H9 (cell line): ENCODE results near the gene KIF9. TPM values are rescaled to one million over a fixed set of nuclear protein-coding genes. Genes with fewer than 3 reads are reported as not detected.

Source experiments
- DNase-seq: peaks from one replicate; pipeline ENCODE4 v3.0.0-alpha.2; 2017
- H2AFZ ChIP-seq: one replicate; pipeline ENCODE4 v1.6.1; 2013; ENCODE audit warnings: mild to moderate bottlenecking, low read length, control low read depth, moderate library complexity
- H2AK5ac ChIP-seq: 2 replicates; pipeline ENCODE4 v1.6.1; 2013; ENCODE audit warnings: low read length, control low read depth, mixed read lengths; ENCODE audit not compliant: insufficient read length
- H2BK120ac ChIP-seq: one replicate; pipeline ENCODE4 v1.6.1; 2013; ENCODE audit warnings: low read depth, mild to moderate bottlenecking, low read length, control low read depth, inconsistent platforms; ENCODE audit not compliant: poor library complexity, severe bottlenecking
- H2BK12ac ChIP-seq: 2 replicates; pipeline ENCODE4 v1.6.1; 2013; ENCODE audit warnings: low read length, control low read depth, mixed read lengths, low read depth; ENCODE audit not compliant: insufficient read length
- H2BK15ac ChIP-seq: 2 replicates; pipeline ENCODE4 v1.6.1; 2013; ENCODE audit warnings: low read depth, low read length, control low read depth
- H2BK20ac ChIP-seq: one replicate; pipeline ENCODE4 v1.6.1; 2013; ENCODE audit warnings: low read depth, mild to moderate bottlenecking, low read length, control low read depth, inconsistent platforms; ENCODE audit not compliant: poor library complexity, severe bottlenecking
- H2BK5ac ChIP-seq: 2 replicates; pipeline ENCODE4 v1.6.1; 2013; ENCODE audit warnings: low read length, control low read depth, mixed read lengths; ENCODE audit not compliant: insufficient read length
- H3K14ac ChIP-seq: 2 replicates; pipeline ENCODE4 v1.6.1; 2013; ENCODE audit warnings: low read length, control low read depth; ENCODE audit not compliant: insufficient read depth
- H3K18ac ChIP-seq: 2 replicates; pipeline ENCODE4 v1.6.1; 2013; ENCODE audit warnings: low read depth, mild to moderate bottlenecking, mixed read lengths, low read length, control low read depth; ENCODE audit not compliant: insufficient read length
- H3K23ac ChIP-seq: 2 replicates; pipeline ENCODE4 v1.6.1; 2013; ENCODE audit warnings: low read length, control low read depth, mixed read lengths, low read depth; ENCODE audit not compliant: insufficient read length
- H3K23me2 ChIP-seq: 2 replicates; pipeline ENCODE4 v1.6.1; 2013; ENCODE audit warnings: low read depth, mild to moderate bottlenecking, mixed read lengths, low read length, control low read depth; ENCODE audit not compliant: insufficient read length, poor library complexity, severe bottlenecking
- H3K27ac ChIP-seq: 2 replicates; pipeline ENCODE4 v1.5.1; 2013; ENCODE audit warnings: low read length, control low read depth, mixed read lengths, low read depth; ENCODE audit not compliant: insufficient read length
- H3K27me3 ChIP-seq: 2 replicates; pipeline ENCODE4 v1.6.1; 2013; ENCODE audit warnings: low read length, control low read depth, inconsistent platforms; ENCODE audit not compliant: insufficient read depth
- H3K4ac ChIP-seq: 2 replicates; pipeline ENCODE4 v1.6.1; 2013; ENCODE audit warnings: low read depth, mild to moderate bottlenecking, control low read depth, inconsistent platforms, low read length, moderate library complexity
- H3K4me1 ChIP-seq: 2 replicates; pipeline ENCODE4 v1.6.1; 2013; ENCODE audit warnings: low read length, control low read depth, inconsistent platforms; ENCODE audit not compliant: insufficient read depth
- H3K4me2 ChIP-seq: 2 replicates; pipeline ENCODE4 v1.6.1; 2013; ENCODE audit warnings: low read length, control low read depth, mixed read lengths; ENCODE audit not compliant: insufficient read length, insufficient read depth
- H3K56ac ChIP-seq: 2 replicates; pipeline ENCODE4 v1.6.1; 2013; ENCODE audit warnings: low read depth, mild to moderate bottlenecking, mixed read lengths, low read length, control low read depth; ENCODE audit not compliant: insufficient read length
- H3K79me1 ChIP-seq: 2 replicates; pipeline ENCODE4 v1.6.1; 2013; ENCODE audit warnings: low read depth, mild to moderate bottlenecking, moderate library complexity, low read length, control low read depth, inconsistent platforms; ENCODE audit not compliant: insufficient read depth, poor library complexity, severe bottlenecking
- H3K79me2 ChIP-seq: 2 replicates; pipeline ENCODE4 v1.6.1; 2013; ENCODE audit warnings: low read length, control low read depth, inconsistent platforms; ENCODE audit not compliant: insufficient read depth
- H3K9ac ChIP-seq: 2 replicates; pipeline ENCODE4 v1.6.1; 2013; ENCODE audit warnings: low read length, control low read depth, mixed read lengths; ENCODE audit not compliant: insufficient read length; ENCODE audit errors: extremely low read depth
- H3K9me3 ChIP-seq: one replicate; pipeline ENCODE4 v1.6.1; 2013; ENCODE audit warnings: low read depth, low read length, inconsistent platforms; ENCODE audit not compliant: control insufficient read depth
- H3T11ph ChIP-seq: one replicate; pipeline ENCODE4 v1.6.1; 2013; ENCODE audit warnings: mild to moderate bottlenecking, low read length, control low read depth, inconsistent platforms
- H4K20me1 ChIP-seq: one replicate; pipeline ENCODE4 v1.6.1; 2013; ENCODE audit not compliant: control insufficient read depth, insufficient read length, insufficient read depth
- H4K5ac ChIP-seq: 2 replicates; pipeline ENCODE4 v1.6.1; 2013; ENCODE audit warnings: low read depth, mild to moderate bottlenecking, mixed read lengths, low read length, control low read depth; ENCODE audit not compliant: insufficient read length
- H4K8ac ChIP-seq: replicated peaks from 2 replicates; pipeline ENCODE4 v1.6.1; 2013; ENCODE audit warnings: low read length, control low read depth, mixed read lengths, low read depth; ENCODE audit not compliant: insufficient read length
- H4K91ac ChIP-seq: 2 replicates; pipeline ENCODE4 v1.6.1; 2013; ENCODE audit warnings: low read depth, mild to moderate bottlenecking, moderate library complexity, mixed read lengths, low read length, control low read depth; ENCODE audit not compliant: insufficient read length
- H3K27ac Mint-ChIP-seq, 3 experiments: 2 replicates in 2 of 3; 3 replicates in 1 of 3; pipeline ENCODE4 v1.8.0; 2020 to 2021; ENCODE audit warnings: mixed read lengths in 3 of 3, mild to moderate bottlenecking in 1 of 3, moderate library complexity in 1 of 3
- H3K27me3 Mint-ChIP-seq: 2 replicates; pipeline ENCODE4 v1.8.0; 2021; ENCODE audit warnings: low read depth, mild to moderate bottlenecking, moderate library complexity, mixed read lengths
- H3K36me3 Mint-ChIP-seq, 3 experiments: 2 replicates in 2 of 3; 3 replicates in 1 of 3; pipeline ENCODE4 v1.8.0; 2020 to 2021; ENCODE audit warnings: low read depth in 3 of 3, mixed read lengths in 3 of 3; ENCODE audit not compliant: insufficient read depth in 1 of 3
- H3K4me1 Mint-ChIP-seq, 2 experiments: 2 replicates each; pipeline ENCODE4 v1.8.0; 2020; ENCODE audit warnings: mixed read lengths in 2 of 2
- H3K4me3 Mint-ChIP-seq, 2 experiments: 2 replicates in 1 of 2; 3 replicates in 1 of 2; pipeline ENCODE4 v1.8.0; 2020 to 2021; ENCODE audit warnings: mild to moderate bottlenecking in 2 of 2, mixed read lengths in 2 of 2, moderate library complexity in 1 of 2
- H3K9me3 Mint-ChIP-seq, 2 experiments: 2 replicates in 1 of 2; 3 replicates in 1 of 2; pipeline ENCODE4 v1.8.0; 2020; ENCODE audit warnings: mild to moderate bottlenecking in 2 of 2, mixed read lengths in 2 of 2, moderate library complexity in 1 of 2
- WGBS: extraction: QIAGEN DNeasy Blood & Tissue Kit; methylation state at CpG from one replicate; pipeline ENCODE4 v1.1.7; 2013; ENCODE audit warnings: missing lambda C conversion rate, low lambda C conversion rate, mixed read lengths; ENCODE audit not compliant: insufficient read length; ENCODE audit errors: extremely low coverage; 5-methylcytosine and 5-hydroxymethylcytosine counted together
- total RNA-seq: library from RNA; stranded (reverse); gene quantifications from 2 replicates; pipeline ENCODE4 v1.2.1, GENCODE V29; 2021
- TF ChIP-seq, protein P1 (sequence below): fragments of 200-600 bp; sonication (generic); conservative IDR thresholded peaks from 3 replicates; pipeline ENCODE4 v1.8.0; 2021; ENCODE audit warnings: antibody characterized with exemption, mild to moderate bottlenecking

KIF9 gene
- total RNA-seq, 1 experiment from 2014 or later = 8.4 TPM

DNA sequence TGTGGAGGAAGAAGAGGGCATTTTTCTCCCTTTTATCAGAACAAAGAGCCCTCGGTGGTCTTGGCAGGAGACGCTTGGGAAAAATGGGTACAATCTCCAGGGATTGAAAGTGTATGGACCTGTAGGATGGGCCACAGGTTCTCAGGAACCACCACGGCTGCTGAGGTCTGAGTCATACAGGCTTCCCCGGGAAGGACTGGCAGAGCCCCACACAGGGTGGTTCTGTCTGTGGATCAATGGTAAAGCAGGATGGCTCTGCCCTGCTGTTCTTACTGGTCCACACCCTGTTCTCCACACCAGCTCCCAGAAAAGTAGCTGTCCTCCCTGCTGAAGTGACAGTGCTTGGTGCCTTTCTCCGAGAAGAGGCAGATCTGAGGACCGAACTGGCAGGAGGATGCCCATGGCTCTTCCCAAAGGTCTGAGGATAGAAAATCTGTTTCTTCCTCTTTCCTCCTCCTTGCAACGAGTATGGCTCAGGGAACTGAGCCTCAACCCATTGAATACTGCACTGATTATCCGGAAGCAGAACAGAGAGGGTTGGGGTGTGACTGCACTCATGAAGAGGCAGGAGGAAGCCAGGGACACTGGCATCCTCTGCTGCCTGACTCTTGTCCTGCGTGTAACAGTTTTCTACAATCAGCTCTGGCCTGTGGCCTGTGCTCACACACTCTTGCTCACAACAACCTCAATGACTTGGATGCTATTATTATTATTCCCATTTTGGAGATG lies 39.0 kb downstream of the KIF9 start:
- Histone ChIP-seq H2BK120ac (no peak overlapping the region), H3K4me1 (no peaks in the 10 kb centered on the region), H3K9me3 (no peaks in the 10 kb centered on the region), H3K27ac (no peak overlapping the region), H2AFZ (no peak overlapping the region), H3K14ac (no peak overlapping the region), H4K8ac (no peak overlapping the region), H2BK5ac (no peak overlapping the region), H4K5ac (no peak overlapping the region), H3K23ac (no peak overlapping the region), H3K18ac (no peak overlapping the region), H4K20me1 (no peaks in the 10 kb centered on the region), H3K9ac (no peak overlapping the region), H3K4me2 (no peak overlapping the region), H3K79me2 (no peaks in the 10 kb centered on the region), H3K23me2 (no peaks in the 10 kb centered on the region), H2BK20ac (no peak overlapping the region), H4K91ac (no peak overlapping the region), H2AK5ac (no peak overlapping the region), H3K79me1 (no peaks in the 10 kb centered on the region), H3K4ac (no peak overlapping the region), H3T11ph (no peak overlapping the region), H3K27me3 (no peaks in the 10 kb centered on the region), H3K56ac (no peak overlapping the region), H2BK15ac (no peak overlapping the region), H2BK12ac (no peak overlapping the region)
- Mint-ChIP-seq H3K4me1 (no peaks in the 10 kb centered on the region), H3K9me3 (no peaks in the 10 kb centered on the region), H3K27me3 (no peaks in the 10 kb centered on the region; the same call in 1 of the 2 replicates), H3K36me3 (no peaks in the 10 kb centered on the region), H3K4me3 (no peak overlapping the region), H3K27ac (no peak overlapping the region; a peak in 1 of 7 replicates)
- TF ChIP-seq, protein P1, sequence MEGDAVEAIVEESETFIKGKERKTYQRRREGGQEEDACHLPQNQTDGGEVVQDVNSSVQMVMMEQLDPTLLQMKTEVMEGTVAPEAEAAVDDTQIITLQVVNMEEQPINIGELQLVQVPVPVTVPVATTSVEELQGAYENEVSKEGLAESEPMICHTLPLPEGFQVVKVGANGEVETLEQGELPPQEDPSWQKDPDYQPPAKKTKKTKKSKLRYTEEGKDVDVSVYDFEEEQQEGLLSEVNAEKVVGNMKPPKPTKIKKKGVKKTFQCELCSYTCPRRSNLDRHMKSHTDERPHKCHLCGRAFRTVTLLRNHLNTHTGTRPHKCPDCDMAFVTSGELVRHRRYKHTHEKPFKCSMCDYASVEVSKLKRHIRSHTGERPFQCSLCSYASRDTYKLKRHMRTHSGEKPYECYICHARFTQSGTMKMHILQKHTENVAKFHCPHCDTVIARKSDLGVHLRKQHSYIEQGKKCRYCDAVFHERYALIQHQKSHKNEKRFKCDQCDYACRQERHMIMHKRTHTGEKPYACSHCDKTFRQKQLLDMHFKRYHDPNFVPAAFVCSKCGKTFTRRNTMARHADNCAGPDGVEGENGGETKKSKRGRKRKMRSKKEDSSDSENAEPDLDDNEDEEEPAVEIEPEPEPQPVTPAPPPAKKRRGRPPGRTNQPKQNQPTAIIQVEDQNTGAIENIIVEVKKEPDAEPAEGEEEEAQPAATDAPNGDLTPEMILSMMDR = no peak
- no peak for DNase-seq
- WGBS = no CpG with 5 or more reads among the region's 9 CpGs
